CD14-positive monocyte (primary cell): ENCODE data around the gene TLX3. TPM values are rescaled to one million over a fixed set of nuclear protein-coding genes. Genes with fewer than 3 reads are reported as not detected.

Experiments
- DNase-seq, 3 donors: peaks; one replicate each; pipeline ENCODE4 v3.0.0-alpha.2; 2011 to 2022
- H2AFZ ChIP-seq: 2 replicates; pipeline ENCODE4 v1.6.0; 2012; ENCODE audit warnings: mild to moderate bottlenecking, low read depth, low read length, inconsistent platforms; ENCODE audit not compliant: insufficient read depth, poor library complexity, severe bottlenecking
- H3K27ac ChIP-seq, 2 donors: 1 replicate in 1 of 2; 2 replicates in 1 of 2; pipeline ENCODE4 v1.5.1; 2012 to 2013; ENCODE audit warnings: low read length in 2 of 2, control low read depth in 1 of 2, inconsistent platforms in 1 of 2, low read depth in 1 of 2, mild to moderate bottlenecking in 1 of 2
- H3K27me3 ChIP-seq, 2 donors: one replicate each; pipeline versions ENCODE4 v1.6.0 to v1.6.1; 2011 to 2013; ENCODE audit warnings: low read length in 2 of 2; ENCODE audit not compliant: control insufficient read depth in 2 of 2, insufficient read depth in 2 of 2
- H3K36me3 ChIP-seq, 2 donors: replicated peaks in 1 of 2; 1 replicate in 1 of 2; 2 replicates in 1 of 2; pipeline versions ENCODE4 v1.5.1 to v1.6.1; 2012 to 2013; ENCODE audit warnings: low read length in 2 of 2, control low read depth in 1 of 2, inconsistent platforms in 1 of 2, mild to moderate bottlenecking in 1 of 2; ENCODE audit not compliant: insufficient read depth in 2 of 2, control insufficient read depth in 1 of 2
- H3K4me1 ChIP-seq, 2 donors: 1 replicate in 1 of 2; 2 replicates in 1 of 2; pipeline versions ENCODE4 v1.5.1 to v1.6.1; 2012 to 2013; ENCODE audit warnings: low read length in 2 of 2, control low read depth in 1 of 2, inconsistent platforms in 1 of 2, mild to moderate bottlenecking in 1 of 2, moderate library complexity in 1 of 2; ENCODE audit not compliant: insufficient read depth in 2 of 2, control insufficient read depth in 1 of 2
- H3K4me2 ChIP-seq: replicated peaks from 2 replicates; pipeline ENCODE3; 2012; ENCODE audit warnings: low read length, moderate library complexity, mild to moderate bottlenecking; ENCODE audit not compliant: poor library complexity, severe bottlenecking; ENCODE audit errors: extremely low read depth
- H3K4me3 ChIP-seq, 3 experiments: fragments of 200-600 bp in 1 of 3; sonication (generic) in 1 of 3; replicated peaks in 1 of 3; 1 replicate in 2 of 3; 2 replicates in 1 of 3; pipeline ENCODE4 v1.5.1; 2011 to 2013; ENCODE audit warnings: low read length in 3 of 3, mild to moderate bottlenecking in 3 of 3, control low read depth in 2 of 3, low read depth in 2 of 3, inconsistent platforms in 1 of 3, moderate library complexity in 1 of 3
- H3K79me2 ChIP-seq: 2 replicates; pipeline ENCODE4 v1.6.0; 2012; ENCODE audit warnings: mild to moderate bottlenecking, control low read depth, inconsistent platforms, low read length, moderate library complexity; ENCODE audit not compliant: insufficient read depth
- H3K9ac ChIP-seq: 2 replicates; pipeline ENCODE4 v1.6.0; 2017; ENCODE audit warnings: low read length, mild to moderate bottlenecking; ENCODE audit not compliant: insufficient read depth, poor library complexity, severe bottlenecking
- H3K9me3 ChIP-seq, 2 donors: replicated peaks in 1 of 2; 1 replicate in 1 of 2; 2 replicates in 1 of 2; pipeline versions ENCODE4 v1.5.1 to v1.6.1; 2012 to 2013; ENCODE audit warnings: low read length in 2 of 2, control low read depth in 1 of 2; ENCODE audit not compliant: control insufficient read depth in 1 of 2, insufficient read depth in 1 of 2
- H4K20me1 ChIP-seq: 2 replicates; pipeline ENCODE4 v1.6.0; 2012; ENCODE audit warnings: mild to moderate bottlenecking, low read length, control low read depth, moderate library complexity; ENCODE audit not compliant: insufficient read depth
- H3K27ac Mint-ChIP-seq, 7 donors: one replicate each; pipeline ENCODE4 v1.8.0; 2020; ENCODE audit warnings: mild to moderate bottlenecking in 7 of 7, mixed read lengths in 7 of 7, moderate library complexity in 6 of 7, inconsistent platforms in 2 of 7
- H3K27me3 Mint-ChIP-seq, 3 donors: one replicate each; pipeline ENCODE4 v1.8.0; 2021 to 2022; ENCODE audit warnings: low read depth in 3 of 3, mild to moderate bottlenecking in 3 of 3, mixed read lengths in 3 of 3, moderate library complexity in 3 of 3, inconsistent platforms in 1 of 3
- H3K36me3 Mint-ChIP-seq, 2 donors: one replicate each; pipeline ENCODE4 v1.8.0; 2020; ENCODE audit warnings: mixed read lengths in 2 of 2, inconsistent platforms in 1 of 2, mild to moderate bottlenecking in 1 of 2
- H3K4me1 Mint-ChIP-seq: one replicate; pipeline ENCODE4 v1.8.0; 2020; ENCODE audit warnings: mild to moderate bottlenecking, mixed read lengths
- H3K4me3 Mint-ChIP-seq, 2 donors: one replicate each; pipeline ENCODE4 v1.8.0; 2020; ENCODE audit warnings: mild to moderate bottlenecking in 2 of 2, mixed read lengths in 2 of 2, moderate library complexity in 1 of 2
- H3K9me3 Mint-ChIP-seq, 7 donors: one replicate each; pipeline ENCODE4 v1.8.0; 2020 to 2022; ENCODE audit warnings: mixed read lengths in 7 of 7, mild to moderate bottlenecking in 6 of 7, moderate library complexity in 6 of 7, inconsistent platforms in 2 of 7
- WGBS: methylation state at CpG from one replicate; pipeline ENCODE4 v1.1.5; 2013; ENCODE audit warnings: missing lambda C conversion rate; ENCODE audit not compliant: insufficient coverage; 5-methylcytosine and 5-hydroxymethylcytosine counted together
- intact Hi-C, 2 donors: fragments of 100-400 bp; cut with micrococcal nuclease; formaldehyde crosslinking; loops; one replicate each; pipeline versions ENCODE4 v1.15.0 to v1.15.1; 2023
- polyA plus RNA-seq, 3 donors: library from polyadenylated mRNA; depleted of rRNA in 1 of 3; unstranded in 2 of 3; stranded (reverse) in 1 of 3; fragments of 300-500 nt in 2 of 3; fragments of >200 nt in 1 of 3; fragmentation: Illumina TruSeq in 2 of 3; gene quantifications; 1 replicate in 2 of 3; 2 replicates in 1 of 3; pipeline ENCODE4 v1.2.3, GENCODE V29; 2012 to 2021
- TF ChIP-seq, protein P1 (sequence below): fragments of 200-600 bp; IDR thresholded peaks from one replicate; pipeline ENCODE4 v1.8.0; 2022; ENCODE audit warnings: antibody characterized with exemption, mild to moderate bottlenecking

The TLX3 gene
- polyA plus RNA-seq, 3 donors: not detected

DNA sequence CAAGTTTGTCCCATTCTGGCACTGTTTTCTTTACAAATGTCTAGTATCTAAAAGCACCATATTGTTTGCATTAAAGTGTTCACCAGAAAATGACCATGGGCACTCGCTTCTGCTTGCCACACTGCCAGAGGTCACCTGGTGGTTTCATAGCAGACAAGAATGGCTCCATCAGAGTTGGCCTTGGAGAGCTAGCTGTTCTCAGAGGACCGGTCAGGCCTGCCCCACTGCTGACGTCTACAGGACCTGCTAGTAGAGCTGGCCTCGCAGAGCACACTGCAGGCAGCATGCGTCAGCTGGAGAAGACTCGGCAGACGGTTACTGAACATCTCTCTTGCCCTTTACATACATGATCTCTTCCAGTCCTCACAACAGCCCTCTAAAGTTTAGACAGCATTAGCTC is 8.7 kb upstream of the TLX3 start:
- Histone ChIP-seq H3K27ac (no peak overlapping the region), H3K36me3 (no peaks in the 10 kb centered on the region), H3K9ac (no peak overlapping the region), H3K79me2 (no peaks in the 10 kb centered on the region), H2AFZ (no peak overlapping the region), H4K20me1 (no peaks in the 10 kb centered on the region), H3K27me3 (peaks cover 6 to 16% of the 10 kb centered on the region in 2 donors), H3K4me2 (no peak overlapping the region), H3K9me3 (no peaks in the 10 kb centered on the region), H3K4me3 (no peak overlapping the region), H3K4me1 (no peaks in the 10 kb centered on the region)
- peaks cover 15 to 29% (median 19%) of the 10 kb centered on the region in 3 donors for H3K27me3 Mint-ChIP-seq
- TF ChIP-seq, protein P1, sequence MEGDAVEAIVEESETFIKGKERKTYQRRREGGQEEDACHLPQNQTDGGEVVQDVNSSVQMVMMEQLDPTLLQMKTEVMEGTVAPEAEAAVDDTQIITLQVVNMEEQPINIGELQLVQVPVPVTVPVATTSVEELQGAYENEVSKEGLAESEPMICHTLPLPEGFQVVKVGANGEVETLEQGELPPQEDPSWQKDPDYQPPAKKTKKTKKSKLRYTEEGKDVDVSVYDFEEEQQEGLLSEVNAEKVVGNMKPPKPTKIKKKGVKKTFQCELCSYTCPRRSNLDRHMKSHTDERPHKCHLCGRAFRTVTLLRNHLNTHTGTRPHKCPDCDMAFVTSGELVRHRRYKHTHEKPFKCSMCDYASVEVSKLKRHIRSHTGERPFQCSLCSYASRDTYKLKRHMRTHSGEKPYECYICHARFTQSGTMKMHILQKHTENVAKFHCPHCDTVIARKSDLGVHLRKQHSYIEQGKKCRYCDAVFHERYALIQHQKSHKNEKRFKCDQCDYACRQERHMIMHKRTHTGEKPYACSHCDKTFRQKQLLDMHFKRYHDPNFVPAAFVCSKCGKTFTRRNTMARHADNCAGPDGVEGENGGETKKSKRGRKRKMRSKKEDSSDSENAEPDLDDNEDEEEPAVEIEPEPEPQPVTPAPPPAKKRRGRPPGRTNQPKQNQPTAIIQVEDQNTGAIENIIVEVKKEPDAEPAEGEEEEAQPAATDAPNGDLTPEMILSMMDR: no peak
- no peak overlapping the region for H3K27ac Mint-ChIP-seq
- no peaks in the 10 kb centered on the region for H3K9me3 Mint-ChIP-seq
- WGBS: 89% methylated on average over 6 of the region's 7 CpGs
- intact Hi-C loops: no loop called here
- no peak overlapping the region for H3K4me3 Mint-ChIP-seq
- H3K36me3 Mint-ChIP-seq: no peaks in the 10 kb centered on the region
- H3K4me1 Mint-ChIP-seq: no peaks in the 10 kb centered on the region
- no peak for DNase-seq

DNA sequence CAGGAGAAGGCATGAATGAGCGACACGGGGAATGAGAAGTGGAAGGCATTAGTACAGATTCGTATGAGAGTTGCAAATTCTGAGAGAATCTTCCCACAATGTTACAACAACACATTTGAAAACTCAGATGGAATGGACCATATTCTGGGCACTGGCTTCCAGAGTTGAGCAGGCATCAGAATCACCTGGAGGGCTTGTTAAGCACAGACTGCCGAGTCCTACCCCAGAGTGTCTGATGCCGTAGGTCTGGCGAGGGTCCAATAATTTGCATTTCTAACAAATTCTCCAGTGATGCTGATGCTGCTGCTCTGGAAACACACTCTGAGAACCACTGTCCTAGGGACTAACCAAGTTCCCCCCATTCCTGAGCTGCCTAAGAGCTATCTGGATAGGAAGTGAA is 2.9 kb upstream of the TLX3 start:
- H3K9ac ChIP-seq: no peak overlapping the region
- H2AFZ ChIP-seq: no peak overlapping the region
- H3K27me3 ChIP-seq: peaks cover 49 to 71% of the 10 kb centered on the region in 2 donors
- no peaks in the 10 kb centered on the region for H3K79me2 ChIP-seq
- H3K4me3 Mint-ChIP-seq: peak overlapping the region in 1 of 2 donors; percentile 56
- H3K4me1 ChIP-seq: peaks cover 13% of the 10 kb centered on the region in 2 donors
- no peak overlapping the region for H3K4me2 ChIP-seq
- TF ChIP-seq, protein P1: no peak
- peaks cover 0 to 3% of the 10 kb centered on the region in 2 donors for H3K36me3 Mint-ChIP-seq
- no peaks in the 10 kb centered on the region for H3K36me3 ChIP-seq
- H3K4me3 ChIP-seq: no peak overlapping the region
- intact Hi-C loops: no loop called here
- 20% methylated on average over 1 of the region's 6 CpGs for WGBS
- H3K27ac ChIP-seq: no peak overlapping the region
- H3K9me3 Mint-ChIP-seq: peaks cover 0 to 15% (median 5%) of the 10 kb centered on the region in 7 donors
- no peak for DNase-seq
- H3K9me3 ChIP-seq: peaks cover 0 to 23% of the 10 kb centered on the region in 2 donors
- H3K27ac Mint-ChIP-seq: no peak overlapping the region
- peaks cover 70 to 85% (median 73%) of the 10 kb centered on the region in 3 donors for H3K27me3 Mint-ChIP-seq
- H3K4me1 Mint-ChIP-seq: peaks cover 17% of the 10 kb centered on the region
- no peaks in the 10 kb centered on the region for H4K20me1 ChIP-seq
